Tibial artery (tissue), 4 donors: ENCODE measurements around the gene STAT3.
"Not testable (repeated sequence)": the region's sequence is repeated elsewhere in the genome, so short reads cannot be mapped to it uniquely, and the experiment has no call there.

Experiments
- DNase-seq, 2 donors: peaks; one replicate each; pipeline ENCODE4 v3.0.0-alpha.2; 2019
- H3K27ac ChIP-seq, 2 donors: fragments of 200-600 bp; sonication (generic) in 1 of 2; 1 replicate in 1 of 2; 2 replicates in 1 of 2; pipeline ENCODE4 v1.5.1; 2018 to 2019; ENCODE audit warnings: mild to moderate bottlenecking in 1 of 2
- H3K27me3 ChIP-seq, 2 donors: fragments of 200-600 bp; sonication (generic) in 1 of 2; one replicate each; pipeline versions ENCODE4 v1.5.1 to v1.6.0; 2016 to 2019
- H3K36me3 ChIP-seq, 3 donors: fragments of 200-600 bp; sonication (generic) in 2 of 3; one replicate each; pipeline ENCODE4 v1.5.1; 2016 to 2019; ENCODE audit warnings: mild to moderate bottlenecking in 2 of 3
- H3K4me1 ChIP-seq, 4 donors: fragments of 200-600 bp; sonication (generic) in 2 of 4; 1 replicate in 3 of 4; 2 replicates in 1 of 4; pipeline ENCODE4 v1.5.1; 2016 to 2019
- H3K4me3 ChIP-seq, 2 donors: fragments of 200-600 bp; sonication (generic) in 1 of 2; 1 replicate in 1 of 2; 2 replicates in 1 of 2; pipeline ENCODE4 v1.5.1; 2018 to 2019; ENCODE audit warnings: mild to moderate bottlenecking in 2 of 2
- H3K9me3 ChIP-seq, 3 donors: fragments of 200-600 bp; sonication (generic) in 1 of 3; one replicate each; pipeline ENCODE4 v1.5.1; 2016 to 2019
- CTCF ChIP-seq, 2 experiments: fragments of 200-600 bp in 1 of 2; fragments of 450-650 bp in 1 of 2; IDR thresholded peaks; one replicate each; pipeline ENCODE4 v1.5.1; 2017 to 2019; ENCODE audit warnings: antibody characterized with exemption in 2 of 2, mild to moderate bottlenecking in 1 of 2, moderate library complexity in 1 of 2
- intact Hi-C: fragments of 100-400 bp; cut with DNase I; formaldehyde crosslinking; loops from one replicate; pipeline ENCODE4 v1.15.0; 2023; ENCODE audit warnings: low total_unique reads

Gene STAT3

DNA sequence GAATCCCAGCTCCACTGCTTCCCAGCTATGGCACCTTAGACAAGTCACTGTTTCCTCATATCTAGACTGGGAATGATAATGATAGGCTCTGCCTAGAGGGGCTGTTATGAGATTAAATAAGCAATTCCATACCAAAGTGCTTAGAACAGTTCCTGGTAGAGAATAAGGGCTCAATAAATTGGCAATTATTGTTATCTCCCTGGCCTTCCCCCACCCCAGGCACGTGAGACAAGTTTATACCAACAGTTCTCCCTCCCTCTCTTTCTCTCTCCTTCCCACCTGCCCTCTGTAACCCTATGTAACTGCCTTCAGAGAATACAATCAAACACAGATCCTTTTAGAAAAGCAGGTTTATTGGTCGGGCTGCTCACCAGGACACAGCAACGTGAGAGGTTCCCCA is 13.9 kb upstream of the STAT3 start:
- Histone ChIP-seq H3K27ac (peak overlapping the region; percentile 31 to 100), H3K4me1 (peaks cover 5 to 69% (median 45%) of the 10 kb centered on the region in 4 donors), H3K36me3 (peaks cover 17 to 35% (median 31%) of the 10 kb centered on the region in 3 donors), H3K9me3 (no peaks in the 10 kb centered on the region), H3K27me3 (no peaks in the 10 kb centered on the region), H3K4me3 (no peak overlapping the region)
- TF ChIP-seq CTCF (IDR thresholded peaks at IDR 0.05), result no peak
- intact Hi-C loops, result no loop called here
- no peak for DNase-seq

- DNase-seq, H3K27me3 ChIP-seq, intact Hi-C loops, H3K9me3 ChIP-seq, H3K4me3 ChIP-seq: not testable (repeated sequence)
- H3K27ac ChIP-seq, result peak overlapping the region; percentile 22 to 100
- H3K36me3 ChIP-seq, result peaks cover 17 to 35% (median 31%) of the 10 kb centered on the region in 3 donors
- H3K4me1 ChIP-seq, result peaks cover 0 to 57% (median 33%) of the 10 kb centered on the region in 4 donors
Observed at GRCh38 chr17:42400844-42401375, 12.7 kb upstream of the STAT3 start.

DNA sequence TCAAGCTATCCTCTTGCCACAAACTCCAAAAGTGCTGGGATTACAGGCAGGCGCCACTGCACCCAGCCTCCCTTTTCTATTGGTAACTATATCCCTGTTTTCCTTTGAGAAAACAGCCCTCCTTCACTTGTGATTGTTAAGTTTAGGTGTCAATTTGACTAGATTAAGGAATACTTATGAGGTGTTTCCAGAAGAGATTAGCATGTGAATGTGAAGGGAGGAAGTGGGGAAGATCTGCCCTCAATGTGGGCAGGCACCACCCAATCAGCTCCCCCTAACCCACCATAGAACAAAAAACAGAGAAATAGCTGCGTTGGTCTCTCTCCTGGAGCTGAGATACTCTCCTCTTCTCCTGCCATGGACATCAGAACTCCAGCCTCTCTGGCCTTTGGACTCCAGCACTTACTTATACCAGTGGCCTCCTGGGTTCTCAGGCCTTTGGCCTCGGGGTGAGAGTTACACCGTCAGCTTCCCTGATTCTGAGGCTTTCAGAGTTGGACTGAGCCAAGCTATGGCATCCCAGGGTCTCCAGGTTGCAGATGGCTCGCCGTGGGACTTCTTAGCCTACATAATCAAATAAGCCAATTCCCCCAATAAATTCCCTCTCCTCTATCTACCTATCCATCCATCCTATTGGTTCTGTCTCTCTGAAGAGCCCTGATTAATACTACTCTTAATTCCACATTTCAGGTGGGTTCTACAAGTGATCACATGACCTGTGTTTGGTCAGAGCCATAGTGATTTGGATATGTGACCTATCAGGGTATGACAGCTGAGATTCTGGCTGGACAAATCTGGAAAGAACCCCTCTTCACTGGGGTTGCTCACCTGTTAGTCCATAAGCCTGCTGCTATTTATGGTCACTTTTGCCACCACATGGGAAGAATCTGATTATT is 12.0 kb upstream of the STAT3 start:
- peaks cover 0 to 50% (median 27%) of the 10 kb centered on the region in 4 donors for H3K4me1 ChIP-seq
- H3K27ac ChIP-seq, result peak overlapping the region; percentile 22 to 100
- H3K27me3 ChIP-seq, result no peaks in the 10 kb centered on the region
- intact Hi-C loops, result no loop called here
- peaks cover 16 to 33% (median 28%) of the 10 kb centered on the region in 3 donors for H3K36me3 ChIP-seq
- no peak for TF ChIP-seq CTCF (IDR thresholded peaks at IDR 0.05)
- no peaks in the 10 kb centered on the region for H3K9me3 ChIP-seq
- H3K4me3 ChIP-seq, result no peak overlapping the region
- no peak for DNase-seq

DNA sequence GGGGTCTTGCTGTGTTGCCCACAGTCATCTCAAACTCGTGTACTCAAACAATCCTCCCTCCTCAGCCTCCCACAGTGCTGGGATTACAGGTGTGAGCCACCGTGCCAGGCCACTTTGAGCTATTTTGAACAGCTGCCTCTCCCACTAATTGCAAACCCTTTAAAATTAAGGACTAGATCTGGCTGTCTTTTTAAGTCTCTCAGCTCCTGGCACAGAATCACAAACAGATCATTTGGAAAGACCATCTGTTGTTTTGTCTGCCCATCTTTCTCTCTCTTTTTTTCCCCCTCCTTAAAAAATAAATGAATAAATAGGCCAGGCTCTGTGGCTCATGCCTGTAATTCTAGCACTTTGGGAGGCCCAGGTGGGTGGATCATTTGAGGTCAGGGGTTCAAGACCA is 10.9 kb upstream of the STAT3 start:
- TF ChIP-seq CTCF (IDR thresholded peaks at IDR 0.05), result no peak
- intact Hi-C loops, result no loop called here
- Histone ChIP-seq H3K9me3 (no peaks in the 10 kb centered on the region), H3K4me1 (peaks cover 0 to 39% (median 20%) of the 10 kb centered on the region in 4 donors), H3K27ac (peak overlapping the region; percentile 15 to 100), H3K27me3 (no peaks in the 10 kb centered on the region), H3K36me3 (peaks cover 6 to 22% (median 17%) of the 10 kb centered on the region in 3 donors), H3K4me3 (no peak overlapping the region)
- no peak for DNase-seq

GRCh38 chr17:42395601-42396000 is 7.4 kb upstream of the STAT3 start:
- H3K36me3 ChIP-seq, H3K9me3 ChIP-seq, H3K4me3 ChIP-seq, H3K27me3 ChIP-seq, H3K27ac ChIP-seq, intact Hi-C loops: not testable (repeated sequence)
- peak in 1 of 2 donors; percentile 23 for DNase-seq
- peaks cover 0 to 15% (median 4%) of the 10 kb centered on the region in 4 donors for H3K4me1 ChIP-seq

GRCh38 chr17:42394838-42395237 is 6.6 kb upstream of the STAT3 start:
- Histone ChIP-seq H3K27ac (no peak overlapping the region), H3K36me3 (no peaks in the 10 kb centered on the region), H3K4me3 (no peak overlapping the region), H3K27me3 (no peaks in the 10 kb centered on the region), H3K4me1 (peaks cover 0 to 15% (median 4%) of the 10 kb centered on the region in 4 donors), H3K9me3 (no peaks in the 10 kb centered on the region)
- no peak for DNase-seq
- intact Hi-C loops, result no loop called here
- no peak for TF ChIP-seq CTCF (IDR thresholded peaks at IDR 0.05)
